BE2C (cell line): Measurements from ENCODE around the gene PLCB1.
A peak's percentile ranks its signal among the peaks of the same experiment; 100 is the strongest.

ENCODE experiments used
- DNase-seq: peaks from one replicate; pipeline ENCODE4 v3.0.0-alpha.2; 2020
- H3K27me3 ChIP-seq: fragments of 250-450 bp; sonication (Bioruptor Pico); 2 replicates; pipeline ENCODE4 v1.5.1; 2020; ENCODE audit warnings: mild to moderate bottlenecking
- H3K36me3 ChIP-seq: fragments of 250-450 bp; sonication (Bioruptor Pico); 2 replicates; pipeline ENCODE4 v1.5.1; 2020; ENCODE audit warnings: mild to moderate bottlenecking
- H3K4me1 ChIP-seq: fragments of 250-450 bp; sonication (Bioruptor Pico); 2 replicates; pipeline ENCODE4 v1.5.1; 2020
- H3K4me3 ChIP-seq: 2 replicates; pipeline ENCODE4 v1.5.1; 2011; ENCODE audit warnings: low read depth, low read length
- H3K9me3 ChIP-seq: fragments of 250-450 bp; sonication (Bioruptor Pico); 2 replicates; pipeline ENCODE4 v1.5.1; 2020
- CTCF ChIP-seq: IDR thresholded peaks from 2 replicates; pipeline ENCODE4 v1.5.1; 2012; ENCODE audit warnings: mild to moderate bottlenecking, low read depth, low read length

Gene PLCB1

DNA sequence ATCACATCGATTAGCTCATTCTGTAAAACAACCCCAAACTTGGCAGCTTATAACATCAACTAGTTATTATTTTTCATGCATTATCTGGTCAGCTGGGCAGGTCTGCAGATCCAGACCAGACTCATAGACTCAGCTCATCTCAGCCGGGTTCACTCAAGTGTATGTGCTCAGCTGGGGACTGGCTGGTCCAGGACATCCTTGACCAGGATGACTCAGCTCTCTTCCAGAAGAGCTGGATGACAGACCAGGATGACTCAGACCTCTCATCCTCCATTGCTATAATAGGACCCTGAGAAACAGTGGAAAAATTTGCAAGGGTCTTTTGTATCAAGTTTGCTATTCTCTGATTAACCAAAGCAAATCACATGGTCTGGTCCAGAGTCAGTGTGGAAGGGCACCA, 624.3 kb downstream of the PLCB1 start:
- Histone ChIP-seq H3K9me3 (no peaks in the 10 kb centered on the region), H3K4me1 (peaks cover 8% of the 10 kb centered on the region; the same call in 1 of the 2 replicates), H3K27me3 (no peaks in the 10 kb centered on the region), H3K4me3 (no peak overlapping the region), H3K36me3 (peaks cover 2% of the 10 kb centered on the region; the same call in 1 of the 2 replicates)
- peak; percentile 78 for DNase-seq
- TF ChIP-seq CTCF, result no peak

GRCh38 chr20:8757146-8757545, 625.1 kb downstream of the PLCB1 start:
- no peak for DNase-seq

GRCh38 chr20:8764344-8764962, 632.4 kb downstream of the PLCB1 start:
- Histone ChIP-seq H3K27me3 (no peaks in the 10 kb centered on the region), H3K36me3 (peaks cover 9% of the 10 kb centered on the region; the same call in 1 of the 2 replicates), H3K4me1 (no peaks in the 10 kb centered on the region), H3K4me3 (no peak overlapping the region), H3K9me3 (no peaks in the 10 kb centered on the region)
- DNase-seq, result no peak
- TF ChIP-seq CTCF, result no peak

More at GRCh38 chr20:8757146-8757545, 625.1 kb downstream of the PLCB1 start:
- Histone ChIP-seq H3K9me3 (no peaks in the 10 kb centered on the region), H3K36me3 (peaks cover 2% of the 10 kb centered on the region; the same call in 1 of the 2 replicates), H3K4me3 (no peak overlapping the region), H3K27me3 (no peaks in the 10 kb centered on the region), H3K4me1 (peaks cover 8% of the 10 kb centered on the region; the same call in 1 of the 2 replicates)
- no peak for TF ChIP-seq CTCF

GRCh38 chr20:8766868-8767390, 634.9 kb downstream of the PLCB1 start:
- H3K4me1 ChIP-seq, result no peaks in the 10 kb centered on the region
- no peak overlapping the region for H3K4me3 ChIP-seq
- no peaks in the 10 kb centered on the region for H3K27me3 ChIP-seq
- TF ChIP-seq CTCF, result no peak
- no peaks in the 10 kb centered on the region for H3K9me3 ChIP-seq
- peak; percentile 21 for DNase-seq
- peaks cover 9% of the 10 kb centered on the region; the same call in 1 of the 2 replicates for H3K36me3 ChIP-seq

DNA sequence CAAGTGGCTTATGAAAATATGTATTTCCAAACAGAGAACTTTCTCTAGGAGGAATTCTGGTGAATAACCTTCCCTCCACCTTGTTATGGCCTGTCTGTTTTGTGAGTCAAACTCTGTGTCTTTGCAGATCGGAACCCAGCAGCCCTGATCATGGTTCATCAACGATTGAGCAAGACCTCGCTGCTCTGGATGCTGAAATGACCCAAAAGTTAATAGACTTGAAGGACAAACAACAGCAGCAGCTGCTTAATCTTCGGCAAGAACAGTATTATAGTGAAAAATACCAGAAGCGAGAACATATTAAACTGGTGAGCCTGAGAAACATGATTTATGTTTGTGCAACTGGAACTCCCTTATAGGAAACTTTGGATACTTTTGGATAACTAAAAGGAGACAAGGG, 642.3 kb downstream of the PLCB1 start:
- no peak for DNase-seq
- Histone ChIP-seq H3K9me3 (no peaks in the 10 kb centered on the region), H3K4me1 (no peaks in the 10 kb centered on the region), H3K36me3 (peaks cover 3% of the 10 kb centered on the region), H3K4me3 (no peak overlapping the region), H3K27me3 (no peaks in the 10 kb centered on the region)
- TF ChIP-seq CTCF, result no peak

DNA sequence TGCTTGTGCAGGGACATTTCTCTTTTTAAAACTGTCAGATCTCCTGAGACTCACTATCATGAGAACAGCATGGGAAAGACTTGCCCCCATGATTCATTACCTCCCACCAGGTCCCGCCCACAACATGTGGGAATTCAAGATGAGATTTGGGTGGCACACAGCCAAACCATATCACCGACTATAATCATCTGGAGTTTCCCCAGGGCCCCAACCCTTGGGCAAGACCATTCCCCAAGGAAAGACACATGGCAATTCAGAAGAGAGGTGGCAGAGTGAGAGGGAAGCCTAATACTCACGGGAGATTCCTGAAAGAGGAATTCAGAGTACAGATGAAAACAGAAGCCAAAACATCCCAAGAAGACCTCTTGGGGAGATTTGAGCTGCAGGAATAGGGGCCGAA, 645.8 kb downstream of the PLCB1 start:
- Histone ChIP-seq H3K9me3 (no peaks in the 10 kb centered on the region), H3K4me1 (no peaks in the 10 kb centered on the region), H3K4me3 (no peak overlapping the region), H3K36me3 (peaks cover 3% of the 10 kb centered on the region), H3K27me3 (no peaks in the 10 kb centered on the region)
- DNase-seq, result peak; percentile 48
- no peak for TF ChIP-seq CTCF
